NCI-H1694 treated with DMSO at 0.1 percent for 48 hours (cell line): ENCODE results near the gene SLC11A2.

Experiments
- DNase-seq: peaks from one replicate; lab custom pipeline; 2025; lab: John Stamatoyannopoulos, UW

SLC11A2 gene

DNA sequence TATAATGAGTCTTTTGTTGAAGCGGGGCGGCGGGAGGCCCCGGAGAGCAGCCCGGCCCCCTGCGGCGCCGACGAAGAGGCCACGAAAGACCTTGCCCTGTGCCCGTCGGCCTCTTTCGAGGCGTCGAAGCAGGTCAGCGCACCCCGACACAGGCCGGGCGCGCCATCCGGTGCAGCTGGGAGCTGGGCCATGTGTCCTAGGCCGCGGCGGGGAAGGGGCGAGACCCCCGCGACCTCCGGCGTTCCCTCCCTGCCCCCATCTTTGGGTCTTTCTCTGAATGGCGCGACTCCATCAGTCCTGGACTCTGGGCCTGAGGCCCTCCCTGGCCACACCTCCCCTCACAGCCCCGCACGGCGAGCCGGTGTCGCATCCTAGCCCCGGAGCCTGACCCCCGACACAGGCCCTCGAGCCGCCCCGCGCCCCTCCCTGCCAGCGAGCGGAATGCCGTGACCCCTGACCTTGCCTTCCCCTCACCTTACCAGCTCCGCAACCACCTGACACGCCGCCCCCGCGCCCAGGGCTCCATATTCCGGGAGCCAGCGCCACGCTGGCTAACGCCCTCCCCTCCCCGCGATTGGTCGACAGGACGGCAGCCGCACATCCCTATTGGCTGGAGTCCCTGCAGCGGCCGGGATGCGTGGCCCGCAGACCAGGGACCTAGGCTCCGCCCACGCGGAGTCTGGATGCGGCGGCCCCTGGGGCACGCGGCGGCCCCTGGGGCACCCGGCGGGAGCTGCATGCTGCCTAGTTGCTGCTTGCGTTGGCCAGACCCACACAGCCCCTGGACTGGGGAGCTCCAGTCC lies at the start of gene SLC11A2:
TSS of gene SLC11A2 (minus strand) at position 549 of the 803 bp plus-strand sequence. CDS start 15,656 bp downstream, outside the sequence.
- peak; percentile 74 for DNase-seq

GRCh38 chr12:51075390-51075789 lies 49.2 kb upstream of the SLC11A2 start:
- no peak for DNase-seq

DNA sequence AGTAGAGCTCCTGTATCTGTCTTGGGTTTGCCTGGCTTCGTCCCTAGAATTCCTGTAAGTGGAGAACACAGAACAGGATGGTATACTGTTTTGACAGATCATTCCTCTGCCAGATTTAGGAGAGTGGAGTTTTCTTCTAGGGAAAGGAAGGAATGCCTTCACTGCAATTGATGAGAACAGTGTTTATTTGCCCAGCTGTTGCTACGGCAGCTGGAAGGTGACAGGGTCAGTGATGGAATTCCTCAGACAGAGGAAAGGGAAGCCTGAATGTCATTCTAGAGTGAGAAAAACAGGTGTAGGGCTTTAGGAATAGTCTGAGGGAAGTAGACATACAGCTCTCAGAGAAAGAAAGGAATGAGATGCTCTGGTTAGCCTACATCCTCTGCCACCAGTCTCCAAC lies 45.5 kb upstream of the SLC11A2 start:
- no peak for DNase-seq

DNA sequence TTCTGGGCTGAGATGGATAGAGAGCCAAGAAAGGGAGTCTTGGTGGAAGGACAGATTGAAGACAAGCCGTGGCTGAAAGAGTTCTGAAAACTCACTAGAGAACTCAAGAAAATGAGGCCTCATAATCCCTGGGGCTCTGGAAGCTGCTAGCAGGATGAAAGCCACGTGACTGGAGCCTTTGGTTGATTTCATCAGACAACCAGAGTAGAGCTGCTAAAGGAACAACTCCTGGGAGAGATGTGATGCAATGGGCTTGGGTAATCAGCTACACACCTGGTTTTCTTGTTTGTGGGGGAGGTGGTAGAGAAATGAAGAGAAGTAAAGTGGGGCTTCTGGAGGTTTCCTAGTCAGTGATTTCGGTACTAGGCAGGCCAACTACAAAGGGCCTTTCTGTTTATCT lies 43.8 kb upstream of the SLC11A2 start:
- no peak for DNase-seq

DNA sequence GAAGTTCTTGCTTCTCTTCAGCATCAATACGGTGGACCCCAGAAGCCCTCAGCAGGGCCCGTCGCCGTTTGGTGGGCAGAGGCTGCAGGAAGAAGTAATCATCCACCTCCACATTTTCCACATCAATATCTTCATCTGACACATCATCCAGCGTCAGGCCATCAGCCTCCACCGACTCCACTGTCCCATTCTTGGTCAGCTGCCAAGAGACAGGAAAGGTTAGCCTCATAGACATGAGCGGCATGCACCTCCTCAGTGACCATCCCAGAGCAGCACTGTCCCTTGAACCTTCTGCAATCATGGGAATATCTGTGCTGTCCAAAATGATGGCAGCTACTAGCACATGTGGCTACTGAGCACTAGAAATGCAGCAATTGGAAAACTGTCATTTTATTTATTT lies 41.6 kb upstream of the SLC11A2 start:
- no peak for DNase-seq

- DNase-seq, result no peak
Measured at GRCh38 chr12:51067229-51067628, 41.0 kb upstream of the SLC11A2 start.

DNA sequence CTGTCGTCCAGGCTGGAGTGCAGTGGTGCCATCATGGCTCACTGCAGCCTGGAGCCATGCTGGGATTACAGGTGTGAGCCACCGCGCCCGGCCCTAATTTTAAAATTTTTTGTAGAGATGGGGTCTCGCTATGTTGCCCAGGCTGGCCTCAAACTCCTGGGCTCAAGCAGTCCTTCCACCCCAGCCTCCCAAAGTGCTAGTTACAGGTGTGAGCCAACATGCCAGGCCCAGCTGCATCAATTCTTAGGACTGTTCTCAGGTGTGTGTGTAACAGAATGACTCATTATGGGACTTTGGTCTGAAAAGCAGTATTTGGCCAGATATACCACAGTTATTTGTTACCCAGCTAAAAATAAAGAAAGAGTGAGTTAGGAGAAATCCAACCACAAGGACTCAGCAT lies 39.3 kb upstream of the SLC11A2 start:
- no peak for DNase-seq

GRCh38 chr12:51062631-51063397 lies 36.6 kb upstream of the SLC11A2 start:
- no peak for DNase-seq

DNA sequence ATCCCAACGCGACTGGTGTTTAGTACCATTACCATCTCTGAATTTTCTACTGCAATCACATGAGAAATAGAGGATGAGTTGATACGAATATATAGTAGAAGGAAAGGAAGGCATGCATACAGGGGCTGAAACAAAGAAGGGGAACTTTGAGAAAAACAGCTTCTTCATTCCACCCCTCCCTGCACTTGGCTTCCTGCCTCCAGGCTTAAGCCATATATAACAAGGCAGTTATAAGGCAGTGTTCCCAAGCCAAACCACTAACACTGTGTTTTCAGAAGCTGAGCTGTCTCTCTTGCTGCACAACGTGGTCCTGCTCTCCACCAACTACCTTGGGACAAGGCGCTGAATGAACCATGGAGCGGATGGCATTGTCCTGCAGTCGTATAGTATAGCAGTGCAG lies 32.9 kb upstream of the SLC11A2 start:
- no peak for DNase-seq

DNA sequence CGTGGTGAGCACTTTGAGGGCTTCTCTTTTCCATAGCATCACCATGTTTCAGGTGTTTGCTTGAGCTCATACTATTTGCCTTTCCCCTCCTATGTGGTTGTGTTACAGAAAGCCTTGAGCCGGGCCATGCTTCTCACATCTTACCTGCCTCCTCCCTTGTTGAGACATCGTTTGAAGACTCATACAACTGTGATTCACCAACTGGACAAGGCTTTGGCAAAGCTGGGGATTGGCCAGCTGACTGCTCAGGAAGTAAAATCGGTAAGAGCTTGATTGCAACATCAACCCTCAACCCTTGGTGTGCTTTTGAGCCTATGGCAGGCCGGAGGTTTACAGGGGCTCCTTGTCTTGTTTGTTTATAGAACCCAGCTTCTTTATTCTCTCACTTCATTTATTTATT lies 30.1 kb upstream of the SLC11A2 start:
- no peak for DNase-seq

DNA sequence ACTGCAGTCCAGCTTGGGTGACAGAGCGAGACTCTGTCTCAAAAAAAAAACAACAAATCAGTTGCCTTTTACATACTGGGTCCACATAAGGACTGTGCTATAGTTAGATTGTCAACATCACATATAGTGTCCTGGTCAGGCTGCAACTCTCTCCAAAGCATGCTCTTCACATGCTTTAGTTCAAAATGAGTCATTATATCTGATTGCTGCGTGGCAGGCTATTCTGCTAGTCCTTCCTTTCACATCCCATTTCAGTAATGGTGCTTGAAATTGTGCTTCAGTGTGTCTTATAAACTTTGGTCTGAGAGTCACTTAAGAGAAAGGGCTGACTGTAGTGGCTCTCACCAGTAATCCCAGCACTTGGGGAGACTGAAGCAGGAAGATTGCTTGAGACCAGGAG lies 28.9 kb upstream of the SLC11A2 start:
- DNase-seq, result no peak

DNA sequence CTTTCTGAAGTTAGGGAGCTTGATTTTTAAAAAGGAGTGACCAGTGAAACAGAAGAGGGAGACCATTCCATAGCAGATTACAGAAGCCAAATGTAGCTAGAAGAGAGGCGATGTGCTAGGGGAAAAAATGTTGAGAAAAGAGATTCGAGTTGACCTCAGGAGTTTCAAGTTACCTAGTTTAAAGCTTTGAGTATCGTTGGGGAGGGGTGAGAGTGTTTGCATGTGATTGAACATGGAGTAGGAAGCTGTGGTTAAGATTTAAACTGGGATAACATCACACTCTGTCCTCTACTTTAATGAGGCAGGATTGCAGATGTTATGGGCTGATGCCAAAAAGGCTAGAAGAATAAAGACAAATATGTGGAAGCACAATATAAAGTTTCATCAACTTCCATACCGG lies 25.6 kb upstream of the SLC11A2 start:
- no peak for DNase-seq

DNA sequence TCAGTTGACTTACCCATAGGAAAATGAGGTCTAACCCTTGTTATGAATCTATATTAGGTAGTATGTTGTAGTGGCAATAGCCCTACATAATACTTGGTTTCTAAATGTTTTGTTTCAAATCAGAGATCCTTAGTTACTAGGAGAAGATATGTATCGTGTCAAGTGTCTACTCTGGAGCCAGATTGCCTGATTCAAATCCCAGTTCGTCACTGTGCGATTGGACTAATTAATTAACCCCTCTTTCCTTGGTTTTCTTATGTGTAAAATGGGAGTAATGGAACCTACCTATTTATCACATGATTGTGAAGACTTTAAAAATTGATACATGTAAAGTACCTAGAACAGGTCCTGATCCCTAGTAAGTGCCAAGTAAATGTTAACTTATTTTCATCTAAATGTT lies 23.3 kb upstream of the SLC11A2 start:
- DNase-seq, result no peak

- DNase-seq, result no peak
Measured at GRCh38 chr12:51048661-51049251, 22.6 kb upstream of the SLC11A2 start.

DNA sequence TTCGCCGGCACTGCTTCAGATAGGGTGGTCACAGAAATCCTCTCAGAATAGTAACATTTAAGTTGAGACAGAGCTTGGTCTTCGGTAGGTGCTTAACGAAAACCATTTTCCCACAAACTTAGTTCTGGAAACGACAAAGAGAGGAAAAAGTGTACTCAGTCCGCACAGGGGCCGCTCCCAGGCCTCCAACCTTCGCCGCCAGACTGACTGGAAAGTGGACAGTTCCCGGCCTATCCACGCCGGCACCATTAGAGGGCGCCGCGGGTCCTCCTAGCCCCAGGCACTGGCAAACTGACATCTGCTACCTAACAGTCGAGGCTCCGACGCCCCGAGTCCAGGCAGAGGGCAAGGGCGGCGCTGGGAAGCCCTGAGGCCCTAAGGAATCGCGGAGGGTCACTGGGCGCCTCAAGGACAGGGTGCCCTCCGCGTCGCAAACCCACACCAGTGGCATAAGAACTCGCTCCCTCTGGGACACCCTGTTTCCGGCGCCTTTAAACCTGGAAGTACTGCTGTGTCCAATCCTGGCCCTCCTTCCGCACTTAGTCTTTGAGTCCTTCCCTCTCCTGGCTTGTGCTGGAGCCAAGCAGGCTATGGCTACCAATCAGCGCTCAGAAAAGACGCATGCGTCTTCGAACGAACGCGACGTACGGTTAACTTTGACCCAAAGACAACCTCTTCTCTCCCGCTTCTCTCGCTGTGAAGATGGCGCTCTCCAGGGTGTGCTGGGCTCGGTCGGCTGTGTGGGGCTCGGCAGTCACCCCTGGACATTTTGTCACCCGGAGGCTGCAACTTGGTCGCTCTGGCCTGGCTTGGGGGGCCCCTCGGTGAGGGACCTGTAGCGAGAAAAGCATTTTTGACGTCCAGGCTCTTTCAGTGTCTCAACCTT lies 21.7 kb upstream of the SLC11A2 start, which contains the start of gene LETMD1:
TSS of gene LETMD1 (plus strand) at position 673 of the 886 bp plus-strand sequence. CDS start at position 703, 30 bp downstream.
- DNase-seq, result peak; percentile 97

GRCh38 chr12:51036279-51036678 lies 10.1 kb upstream of the SLC11A2 start:
- DNase-seq, result no peak

- no peak for DNase-seq
Measured at GRCh38 chr12:51033457-51034089, 7.4 kb upstream of the SLC11A2 start.

GRCh38 chr12:51033048-51033447 lies 6.9 kb upstream of the SLC11A2 start:
- no peak for DNase-seq

DNA sequence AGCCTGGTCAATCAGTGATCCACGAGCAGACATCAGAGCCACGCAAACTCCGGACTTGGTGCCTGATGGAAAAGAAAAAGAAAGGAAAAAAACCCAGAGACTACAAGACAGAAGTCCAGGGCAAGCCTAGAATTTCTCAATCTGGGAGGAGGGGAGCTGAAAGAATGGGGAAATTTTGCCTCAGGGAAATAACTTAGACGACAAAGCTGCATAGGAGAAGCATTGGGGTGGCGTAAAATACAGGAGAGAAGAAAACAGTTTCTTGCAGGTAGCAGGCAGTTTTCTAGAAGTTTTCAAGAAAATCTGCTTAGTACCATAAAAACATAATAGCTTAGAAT lies 2.6 kb upstream of the SLC11A2 start:
- no peak for DNase-seq

GRCh38 chr12:51028126-51028812 lies 2.1 kb upstream of the SLC11A2 start:
- no peak for DNase-seq

- DNase-seq, result no peak
Measured at GRCh38 chr12:51027342-51027835, 1.2 kb upstream of the SLC11A2 start.
